ENCODE data around the gene LYRM2.
"Not testable (repeated sequence)": the region's sequence is repeated elsewhere in the genome, so short reads cannot be mapped to it uniquely, and the experiment has no call there.

The LYRM2 gene

DNA sequence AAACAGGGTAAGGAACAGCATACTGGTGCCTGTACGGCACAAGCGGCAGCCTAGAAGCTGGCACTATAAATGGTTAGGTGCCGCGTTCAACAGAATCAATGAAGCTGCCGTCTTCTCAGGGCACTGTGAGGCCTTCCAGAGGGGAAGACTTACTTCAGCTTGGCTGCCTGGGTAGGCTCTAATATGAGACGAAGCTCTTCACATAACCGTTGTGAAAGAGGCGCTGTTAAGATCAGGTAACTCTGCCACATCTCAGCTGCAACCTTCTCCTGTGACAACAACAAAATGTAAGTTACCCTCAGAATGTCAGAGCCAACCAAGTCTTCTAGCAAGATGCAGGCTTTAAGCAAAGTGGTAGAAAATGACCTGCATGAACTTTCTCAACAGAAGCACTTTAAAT, 12.0 kb upstream of the LYRM2 start:
- no peak for DNase-seq (ENCODE audit: low read depth, low spot score)
- TF ChIP-seq, protein P1, sequence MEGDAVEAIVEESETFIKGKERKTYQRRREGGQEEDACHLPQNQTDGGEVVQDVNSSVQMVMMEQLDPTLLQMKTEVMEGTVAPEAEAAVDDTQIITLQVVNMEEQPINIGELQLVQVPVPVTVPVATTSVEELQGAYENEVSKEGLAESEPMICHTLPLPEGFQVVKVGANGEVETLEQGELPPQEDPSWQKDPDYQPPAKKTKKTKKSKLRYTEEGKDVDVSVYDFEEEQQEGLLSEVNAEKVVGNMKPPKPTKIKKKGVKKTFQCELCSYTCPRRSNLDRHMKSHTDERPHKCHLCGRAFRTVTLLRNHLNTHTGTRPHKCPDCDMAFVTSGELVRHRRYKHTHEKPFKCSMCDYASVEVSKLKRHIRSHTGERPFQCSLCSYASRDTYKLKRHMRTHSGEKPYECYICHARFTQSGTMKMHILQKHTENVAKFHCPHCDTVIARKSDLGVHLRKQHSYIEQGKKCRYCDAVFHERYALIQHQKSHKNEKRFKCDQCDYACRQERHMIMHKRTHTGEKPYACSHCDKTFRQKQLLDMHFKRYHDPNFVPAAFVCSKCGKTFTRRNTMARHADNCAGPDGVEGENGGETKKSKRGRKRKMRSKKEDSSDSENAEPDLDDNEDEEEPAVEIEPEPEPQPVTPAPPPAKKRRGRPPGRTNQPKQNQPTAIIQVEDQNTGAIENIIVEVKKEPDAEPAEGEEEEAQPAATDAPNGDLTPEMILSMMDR (IDR thresholded peaks at IDR 0.05; ENCODE audit: insufficient read depth, low read length, missing control alignments) = no peak
- POLR2A ChIA-PET = no interaction called here
- H3K4me3 ChIP-seq (ENCODE audit: low read depth, low read length) = no peak overlapping the region
- CTCF ChIA-PET = interaction anchor here (0.9 to 1.9 kb wide), 2 partner anchors 11 to 279 kb away, joined by 4 to 9 read pairs; no protein-coding TSS in a partner anchor

DNA sequence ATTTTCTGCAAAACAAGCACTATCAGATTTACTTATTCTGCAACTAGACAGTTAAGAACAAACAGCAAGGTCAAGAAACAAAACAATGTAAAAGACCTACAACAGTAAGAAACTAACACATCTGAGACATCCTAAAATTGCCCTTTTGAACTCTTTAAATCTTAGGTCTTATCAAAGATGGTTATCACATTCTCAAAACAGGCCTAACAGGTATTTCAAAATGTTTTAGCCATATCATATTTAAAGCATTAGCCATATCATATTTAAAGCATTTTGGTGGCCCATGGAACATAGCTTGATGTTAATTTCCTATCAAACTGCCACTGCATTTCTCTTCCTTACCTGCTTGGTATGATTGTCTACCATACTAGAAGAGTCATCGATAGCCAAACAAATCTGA, 11.1 kb upstream of the LYRM2 start:
- ChIA-PET POLR2A (no interaction called here), CTCF (interaction anchor here (1.9 kb wide), 1 partner anchor 278 kb away, joined by 9 read pairs; no protein-coding TSS in a partner anchor)
- TF ChIP-seq, protein P1 (IDR thresholded peaks at IDR 0.05; ENCODE audit: insufficient read depth, low read length, missing control alignments) = no peak
- no peak for DNase-seq (ENCODE audit: low read depth, low spot score)
- no peak overlapping the region for H3K4me3 ChIP-seq (ENCODE audit: low read depth, low read length)

DNA sequence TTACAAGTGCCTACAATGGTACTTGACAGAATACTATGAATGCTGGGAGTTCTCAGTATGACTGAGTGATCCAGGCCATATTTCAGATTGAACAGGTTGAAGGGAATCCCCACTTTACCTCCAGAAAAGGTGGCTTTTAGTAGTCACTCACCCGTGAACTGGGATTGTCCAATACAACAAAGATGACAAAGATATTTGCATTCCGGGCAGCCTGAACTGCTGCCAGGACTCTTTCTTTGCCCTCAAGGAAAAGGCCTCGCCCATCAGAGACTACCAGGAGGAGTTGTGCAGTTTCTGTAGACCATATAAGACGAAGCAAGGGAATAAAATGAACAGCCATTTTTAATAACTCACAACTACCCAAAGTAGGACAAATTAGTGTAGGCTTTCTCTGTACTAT, 6.3 kb upstream of the LYRM2 start:
- DNase-seq (ENCODE audit: low read depth, low spot score) = no peak
- CTCF ChIA-PET = no interaction called here
- TF ChIP-seq, protein P1 (IDR thresholded peaks at IDR 0.05; ENCODE audit: insufficient read depth, low read length, missing control alignments) = no peak
- POLR2A ChIA-PET = no interaction called here
- no peak overlapping the region for H3K4me3 ChIP-seq (ENCODE audit: low read depth, low read length)

DNA sequence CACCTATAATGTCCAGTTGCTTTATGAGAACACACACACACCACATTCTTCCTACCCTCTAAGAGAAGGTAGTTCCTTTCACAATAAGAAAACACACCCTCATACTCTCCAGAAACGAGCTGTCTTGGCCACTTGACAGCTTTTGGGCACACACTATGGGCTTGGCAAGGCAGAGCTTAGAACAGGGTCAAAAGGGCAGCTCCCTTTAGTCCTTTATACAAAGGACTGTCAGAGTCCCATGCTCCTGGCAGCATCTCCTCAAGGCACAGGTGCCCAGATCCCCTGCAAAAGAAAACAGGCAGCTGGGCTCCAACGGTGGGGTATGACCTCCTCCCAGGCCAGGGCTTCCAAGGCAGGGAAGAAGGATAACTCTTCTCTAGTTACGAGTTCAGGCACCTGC, 4.9 kb upstream of the LYRM2 start:
- POLR2A ChIA-PET = no interaction called here
- DNase-seq (ENCODE audit: low read depth, low spot score) = no peak
- H3K4me3 ChIP-seq (ENCODE audit: low read depth, low read length) = no peak overlapping the region
- TF ChIP-seq, protein P1 (IDR thresholded peaks at IDR 0.05; ENCODE audit: insufficient read depth, low read length, missing control alignments) = no peak
- CTCF ChIA-PET = no interaction called here

DNA sequence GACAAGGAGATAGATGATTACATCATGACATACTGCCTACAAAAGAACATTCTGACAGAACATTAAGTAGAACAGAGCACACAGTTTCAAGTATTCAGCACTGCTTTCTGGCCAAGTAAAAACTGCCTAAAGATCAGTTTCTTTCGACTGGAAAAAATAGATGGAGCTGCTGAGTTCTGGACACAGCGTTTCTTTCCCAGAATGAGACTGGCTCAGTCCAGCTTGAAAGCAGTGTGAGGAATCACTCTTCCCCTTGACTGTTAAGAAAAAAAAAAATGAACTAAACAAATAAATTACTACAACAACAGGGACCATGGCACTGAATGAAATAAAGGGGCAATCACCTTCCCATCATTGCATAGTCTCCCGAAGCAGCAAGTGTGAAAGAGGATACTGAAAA, 4.4 kb upstream of the LYRM2 start:
- ChIA-PET CTCF (no interaction called here), POLR2A (no interaction called here)
- H3K4me3 ChIP-seq (ENCODE audit: low read depth, low read length) = no peak overlapping the region
- TF ChIP-seq, protein P1 (IDR thresholded peaks at IDR 0.05; ENCODE audit: insufficient read depth, low read length, missing control alignments) = no peak
- DNase-seq (ENCODE audit: low read depth, low spot score) = no peak

DNA sequence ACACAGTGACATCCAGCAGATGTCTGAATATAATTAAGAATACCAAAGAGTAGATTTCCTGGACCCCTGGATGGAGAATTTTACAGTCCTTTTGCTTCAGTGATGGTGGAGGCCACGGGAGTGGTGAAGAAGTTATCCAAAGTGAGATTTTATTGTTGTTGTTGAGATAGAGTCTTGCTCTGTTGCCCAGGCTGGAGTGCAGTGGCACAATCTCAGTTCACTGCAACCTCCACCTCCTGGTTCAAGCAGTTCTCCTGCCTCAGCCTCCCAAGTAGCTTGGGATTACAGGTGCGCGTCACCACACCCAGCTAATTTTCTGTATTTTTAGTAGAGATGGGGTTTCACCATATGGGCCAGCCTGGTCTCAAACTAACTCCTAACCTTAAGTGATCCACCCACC, 3.0 kb upstream of the LYRM2 start:
- DNase-seq (ENCODE audit: low read depth, low spot score); H3K4me3 ChIP-seq (ENCODE audit: low read depth, low read length); CTCF ChIA-PET; POLR2A ChIA-PET: not testable (repeated sequence)

DNA sequence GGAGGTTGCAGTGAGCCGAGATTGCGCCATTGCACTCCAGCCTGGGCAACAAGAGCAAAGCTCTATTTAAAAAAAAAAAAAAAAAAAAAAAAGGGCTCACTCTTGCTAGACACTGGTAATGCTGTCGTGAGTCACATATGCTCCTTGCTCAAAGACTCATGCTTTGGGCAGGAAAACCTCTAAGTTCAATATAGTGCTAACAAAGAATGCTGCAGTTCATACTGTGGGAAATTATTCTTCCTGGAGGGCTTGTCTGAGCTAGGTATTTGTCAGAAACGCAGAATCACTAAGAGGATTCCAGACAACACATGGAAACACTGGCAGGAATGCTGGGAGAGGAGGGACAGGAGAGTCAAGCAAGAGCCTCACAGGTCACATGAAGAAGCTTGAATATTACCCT, 2.3 kb upstream of the LYRM2 start:
- H3K4me3 ChIP-seq (ENCODE audit: low read depth, low read length) = no peak overlapping the region
- ChIA-PET POLR2A (interaction anchor here (0.6 kb wide), 2 partner anchors 279 to 288 kb away, joined by 3 read pairs; partner anchors contain the start of gene UBE2J1), CTCF (no interaction called here)
- TF ChIP-seq, protein P1 (IDR thresholded peaks at IDR 0.05; ENCODE audit: insufficient read depth, low read length, missing control alignments) = no peak
- peak; percentile 59 for DNase-seq (ENCODE audit: low read depth, low spot score)
